ENCODE data around the gene ARFGAP3. TPM values are rescaled to one million over a fixed set of nuclear protein-coding genes. Genes with fewer than 3 reads are reported as not detected.

ARFGAP3 gene
- total RNA-seq, 4 donors from 2014 or later = 43.0 to 106 (median 50.5) TPM

GRCh38 chr22:42793848-42794405 is 63.1 kb downstream of the ARFGAP3 start:
- no peak for TF ChIP-seq CTCF (IDR thresholded peaks at IDR 0.05)
- ATAC-seq (ENCODE audit: low FRiP score) (no peak), DNase-seq (ENCODE audit: low spot score) (no peak)

GRCh38 chr22:42792909-42793847 is 63.9 kb downstream of the ARFGAP3 start:
- DNase-seq (ENCODE audit: low spot score) (no peak), ATAC-seq (ENCODE audit: low FRiP score) (no peak)
- TF ChIP-seq CTCF (IDR thresholded peaks at IDR 0.05) = no peak

DNA sequence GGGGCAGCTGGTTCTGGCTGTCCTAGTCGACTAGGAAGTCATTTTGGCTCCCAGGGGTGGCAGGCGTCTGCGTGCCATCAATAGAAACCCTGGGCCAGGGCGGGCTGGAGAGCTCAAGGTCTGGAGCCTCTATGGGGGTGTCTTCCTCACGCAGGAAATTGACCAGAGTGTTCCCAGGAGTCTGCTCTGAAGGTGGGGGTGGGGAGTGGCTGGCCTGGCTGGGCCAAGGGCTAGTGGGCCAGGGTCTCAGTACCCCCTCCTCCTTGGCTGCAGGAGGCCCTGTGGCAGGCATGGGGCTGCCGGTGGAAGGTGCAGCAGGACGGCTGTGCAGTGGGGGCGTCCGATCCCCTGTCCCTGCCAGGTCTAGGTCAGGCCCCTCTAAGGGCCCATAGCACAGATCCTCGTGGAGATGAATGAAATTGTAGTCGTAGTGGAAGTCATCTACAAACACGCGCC is 64.6 kb downstream of the ARFGAP3 start:
- DNase-seq (ENCODE audit: low spot score) (no peak), ATAC-seq (ENCODE audit: low FRiP score) (no peak)
- TF ChIP-seq CTCF (IDR thresholded peaks at IDR 0.05) = no peak

GRCh38 chr22:42791721-42792452 is 65.2 kb downstream of the ARFGAP3 start:
- TF ChIP-seq CTCF (IDR thresholded peaks at IDR 0.05) = no peak
- ATAC-seq (ENCODE audit: low FRiP score) (no peak), DNase-seq (ENCODE audit: low spot score) (no peak)

DNA sequence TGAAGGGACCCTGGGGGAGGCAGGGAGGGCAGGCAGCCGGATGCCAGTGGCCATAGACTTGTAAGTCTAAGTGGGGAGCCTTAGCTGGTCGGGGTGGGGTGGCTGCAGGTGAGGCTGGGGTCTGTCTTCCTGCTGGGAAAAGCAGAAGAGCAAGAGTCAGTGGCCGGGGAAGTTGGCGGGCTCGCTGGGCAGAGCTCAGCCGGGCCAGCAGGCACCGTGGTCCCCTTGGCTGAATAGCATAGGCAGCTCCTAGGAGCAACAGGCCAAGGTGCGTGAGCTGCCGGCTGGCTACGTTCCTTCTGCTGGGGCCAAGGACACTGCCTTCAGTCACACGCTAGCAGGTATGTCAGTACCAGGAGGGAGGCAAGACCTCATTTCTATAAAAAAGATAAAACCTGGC is 68.6 kb downstream of the ARFGAP3 start:
- no peak for ATAC-seq (ENCODE audit: low FRiP score)
- no peak for DNase-seq (ENCODE audit: low spot score)

GRCh38 chr22:42788021-42788420 is 69.1 kb downstream of the ARFGAP3 start:
- no peak for TF ChIP-seq CTCF (IDR thresholded peaks at IDR 0.05)
- DNase-seq (ENCODE audit: low spot score) (no peak), ATAC-seq (ENCODE audit: low FRiP score) (no peak)

More for the DNA sequence above, 68.6 kb downstream of the ARFGAP3 start:
- no peak for TF ChIP-seq CTCF (IDR thresholded peaks at IDR 0.05)

Measured in omental fat pad (tissue), 4 donors.